Measurements from ENCODE around the gene SYDE2. TPM values are rescaled to one million over a fixed set of nuclear protein-coding genes. Genes with fewer than 3 reads are reported as not detected.
"Not testable (repeated sequence)": the region's sequence is repeated elsewhere in the genome, so short reads cannot be mapped to it uniquely, and the experiment has no call there.

Gene SYDE2
- total and polyA plus RNA-seq, 8 donors = 0.75 to 45.3 (median 14.4) TPM

DNA sequence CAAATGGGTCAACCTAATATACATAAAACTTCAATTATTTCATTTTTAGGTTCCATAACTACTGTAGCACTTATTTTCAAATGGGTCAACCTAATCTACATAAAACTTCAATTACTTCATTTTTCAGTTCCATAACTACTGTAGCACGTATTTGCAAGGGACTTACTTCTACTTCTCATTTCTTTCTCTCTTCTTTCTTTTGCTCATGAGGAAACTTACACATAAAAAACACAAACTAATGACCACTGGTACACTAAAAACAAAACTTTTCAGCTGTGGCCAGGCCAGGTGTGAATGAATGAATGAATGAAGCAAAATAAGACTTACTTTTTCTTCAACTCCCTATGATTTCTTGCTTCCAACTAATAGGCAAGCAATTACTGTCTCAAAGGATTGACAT, 11.7 kb downstream of the SYDE2 start:
- Histone ChIP-seq H3K27ac (no peak overlapping the region), H3K36me3 (peaks cover 0 to 14% (median 14%) of the 10 kb centered on the region in 4 donors), H3K27me3 (no peaks in the 10 kb centered on the region), H3K4me3 (no peak overlapping the region), H3K9me3 (no peaks in the 10 kb centered on the region), H3K4me1 (peaks cover 0 to 23% (median 5%) of the 10 kb centered on the region in 4 donors)
- no peak for TF ChIP-seq POLR2AphosphoS5 (IDR thresholded peaks at IDR 0.05)
- TF ChIP-seq, protein P1, sequence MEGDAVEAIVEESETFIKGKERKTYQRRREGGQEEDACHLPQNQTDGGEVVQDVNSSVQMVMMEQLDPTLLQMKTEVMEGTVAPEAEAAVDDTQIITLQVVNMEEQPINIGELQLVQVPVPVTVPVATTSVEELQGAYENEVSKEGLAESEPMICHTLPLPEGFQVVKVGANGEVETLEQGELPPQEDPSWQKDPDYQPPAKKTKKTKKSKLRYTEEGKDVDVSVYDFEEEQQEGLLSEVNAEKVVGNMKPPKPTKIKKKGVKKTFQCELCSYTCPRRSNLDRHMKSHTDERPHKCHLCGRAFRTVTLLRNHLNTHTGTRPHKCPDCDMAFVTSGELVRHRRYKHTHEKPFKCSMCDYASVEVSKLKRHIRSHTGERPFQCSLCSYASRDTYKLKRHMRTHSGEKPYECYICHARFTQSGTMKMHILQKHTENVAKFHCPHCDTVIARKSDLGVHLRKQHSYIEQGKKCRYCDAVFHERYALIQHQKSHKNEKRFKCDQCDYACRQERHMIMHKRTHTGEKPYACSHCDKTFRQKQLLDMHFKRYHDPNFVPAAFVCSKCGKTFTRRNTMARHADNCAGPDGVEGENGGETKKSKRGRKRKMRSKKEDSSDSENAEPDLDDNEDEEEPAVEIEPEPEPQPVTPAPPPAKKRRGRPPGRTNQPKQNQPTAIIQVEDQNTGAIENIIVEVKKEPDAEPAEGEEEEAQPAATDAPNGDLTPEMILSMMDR (IDR thresholded peaks at IDR 0.05) = no peak
- TF ChIP-seq EP300 (IDR thresholded peaks at IDR 0.05) = no peak
- TF ChIP-seq POLR2A (IDR thresholded peaks at IDR 0.05) = no peak
- no peak for DNase-seq
- 57 to 83% (median 74%) methylated on average over 1 of the region's 1 CpG for WGBS, 5 donors
- intact Hi-C loops (cut with DNase I; ENCODE audit: low total_unique reads) = no loop called here

GRCh38 chr1:85188530-85188929, 12.3 kb downstream of the SYDE2 start:
- H3K27me3 ChIP-seq = no peaks in the 10 kb centered on the region
- H3K4me1 ChIP-seq = peaks cover 0 to 26% (median 5%) of the 10 kb centered on the region in 4 donors
- TF ChIP-seq POLR2AphosphoS5 (IDR thresholded peaks at IDR 0.05) = no peak
- no peak for TF ChIP-seq POLR2A (IDR thresholded peaks at IDR 0.05)
- TF ChIP-seq, protein P1 (IDR thresholded peaks at IDR 0.05) = no peak
- no peak for TF ChIP-seq EP300 (IDR thresholded peaks at IDR 0.05)
- peak overlapping the region in 1 of 5 donors; percentile 13 for H3K27ac ChIP-seq
- intact Hi-C loops (cut with DNase I; ENCODE audit: low total_unique reads) = no loop called here
- DNase-seq = no peak
- H3K9me3 ChIP-seq = no peaks in the 10 kb centered on the region
- peaks cover 0 to 14% (median 14%) of the 10 kb centered on the region in 4 donors for H3K36me3 ChIP-seq
- WGBS, 5 donors = 50 to 79% (median 64%) methylated on average over 5 of the region's 5 CpGs
- H3K4me3 ChIP-seq = no peak overlapping the region

GRCh38 chr1:85187021-85187420, 13.8 kb downstream of the SYDE2 start:
- H3K27me3 ChIP-seq; H3K27ac ChIP-seq; H3K9me3 ChIP-seq; DNase-seq; H3K4me3 ChIP-seq; intact Hi-C loops (cut with DNase I; ENCODE audit: low total_unique reads): not testable (repeated sequence)
- WGBS, 5 donors = 36 to 100% (median 61%) methylated on average over 2 of the region's 3 CpGs
- H3K4me1 ChIP-seq = peaks cover 0 to 21% (median 4%) of the 10 kb centered on the region in 4 donors
- H3K36me3 ChIP-seq = peaks cover 5 to 22% (median 18%) of the 10 kb centered on the region in 4 donors

GRCh38 chr1:85184245-85184644, 16.6 kb downstream of the SYDE2 start:
- no peaks in the 10 kb centered on the region for H3K27me3 ChIP-seq
- H3K36me3 ChIP-seq = peaks cover 1 to 9% (median 7%) of the 10 kb centered on the region in 4 donors
- no peak for DNase-seq
- peaks cover 0 to 18% (median 5%) of the 10 kb centered on the region in 4 donors for H3K4me1 ChIP-seq
- no peak for TF ChIP-seq POLR2A (IDR thresholded peaks at IDR 0.05)
- no peak for TF ChIP-seq EP300 (IDR thresholded peaks at IDR 0.05)
- TF ChIP-seq, protein P1 (IDR thresholded peaks at IDR 0.05) = no peak
- TF ChIP-seq POLR2AphosphoS5 (IDR thresholded peaks at IDR 0.05) = no peak
- WGBS, 5 donors = 79 to 91% (median 83%) methylated on average over 1 of the region's 1 CpG
- no peak overlapping the region for H3K27ac ChIP-seq
- no peak overlapping the region for H3K4me3 ChIP-seq
- intact Hi-C loops (cut with DNase I; ENCODE audit: low total_unique reads) = no loop called here
- no peaks in the 10 kb centered on the region for H3K9me3 ChIP-seq

DNA sequence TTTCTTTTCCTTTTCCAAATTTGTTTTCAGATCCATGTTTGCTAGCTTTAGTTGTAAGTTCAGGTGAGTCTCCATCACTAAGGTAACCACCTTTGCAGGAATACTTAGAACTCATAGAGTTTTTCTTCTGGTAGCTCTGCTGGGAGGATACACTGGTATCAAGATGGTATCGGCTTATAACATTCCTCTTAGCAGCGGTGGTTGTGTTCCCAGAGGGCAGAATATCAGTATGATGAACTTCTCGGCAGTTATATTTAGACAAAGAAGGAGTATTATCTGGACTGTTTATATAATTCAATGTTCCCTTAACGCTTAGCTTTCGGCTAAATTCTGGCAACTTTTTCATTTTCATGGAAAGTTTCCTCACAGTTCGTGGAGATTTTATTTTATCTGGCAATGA, 18.1 kb downstream of the SYDE2 start:
- H3K4me1 ChIP-seq = peaks cover 0 to 18% (median 7%) of the 10 kb centered on the region in 4 donors
- 52 to 72% (median 64%) methylated on average over 6 of the region's 6 CpGs for WGBS, 5 donors
- H3K27ac ChIP-seq = no peak overlapping the region
- intact Hi-C loops (cut with DNase I; ENCODE audit: low total_unique reads) = no loop called here
- peaks cover 0 to 8% (median 6%) of the 10 kb centered on the region in 4 donors for H3K36me3 ChIP-seq
- no peaks in the 10 kb centered on the region for H3K27me3 ChIP-seq
- H3K9me3 ChIP-seq = no peaks in the 10 kb centered on the region
- no peak for DNase-seq
- H3K4me3 ChIP-seq = no peak overlapping the region
- TF ChIP-seq POLR2AphosphoS5 (IDR thresholded peaks at IDR 0.05) (no peak), EP300 (IDR thresholded peaks at IDR 0.05) (no peak), POLR2A (IDR thresholded peaks at IDR 0.05) (no peak)
- TF ChIP-seq, protein P1 (IDR thresholded peaks at IDR 0.05) = no peak

All from stomach (tissue), 9 donors.